Limb (tissue), 2 donors: Measurements from ENCODE around the gene YTHDF2.
"Not testable (repeated sequence)": the region's sequence is repeated elsewhere in the genome, so short reads cannot be mapped to it uniquely, and the experiment has no call there.

Experiments used
- DNase-seq, 2 donors: peaks; one replicate each; pipeline ENCODE4 v3.0.0-alpha.2; 2016; ENCODE audit errors: extremely low spot score in 2 of 2

The YTHDF2 gene

DNA sequence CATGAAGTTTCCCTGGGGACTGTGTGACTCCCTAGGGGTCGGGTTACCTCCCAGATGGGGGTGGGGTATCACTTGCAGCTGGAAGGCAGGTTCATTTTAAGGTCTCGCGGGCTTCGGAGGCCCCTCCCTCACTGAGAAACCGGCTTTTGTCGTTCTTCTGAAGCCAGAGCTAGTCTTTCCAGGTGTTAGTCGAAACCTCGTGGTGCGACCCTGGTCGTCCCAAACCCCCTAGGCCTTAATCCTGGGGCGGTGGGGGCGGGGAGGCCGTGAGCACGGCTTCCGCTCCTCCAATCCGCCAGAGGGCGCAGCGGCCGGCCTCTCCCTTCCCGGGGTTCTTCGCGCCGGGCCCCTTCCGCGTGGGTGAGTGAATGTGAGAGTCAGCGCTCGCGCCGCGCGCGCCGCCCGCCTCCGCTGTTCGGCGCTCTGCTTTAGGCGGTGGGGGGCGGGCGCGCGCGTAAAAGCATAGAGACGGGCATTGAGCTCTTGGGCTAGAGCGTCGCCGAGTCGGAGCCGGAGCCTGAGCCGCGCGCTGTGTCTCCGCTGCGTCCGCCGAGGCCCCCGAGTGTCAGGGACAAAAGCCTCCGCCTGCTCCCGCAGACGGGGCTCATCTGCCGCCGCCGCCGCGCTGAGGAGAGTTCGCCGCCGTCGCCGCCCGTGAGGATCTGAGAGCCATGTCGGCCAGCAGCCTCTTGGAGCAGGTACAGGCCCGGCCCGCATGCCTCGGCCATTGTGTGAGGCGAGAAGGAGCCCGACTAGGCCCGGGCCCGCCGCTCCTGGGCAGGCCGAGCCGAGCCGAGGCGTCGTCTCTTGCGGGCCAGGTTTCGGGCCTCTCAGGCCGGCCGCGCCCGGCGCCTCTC is at the start of gene YTHDF2:
Gene YTHDF2 (plus strand): TSS at position 491 of the 857 bp plus-strand sequence. CDS start 181 bp downstream, at position 672.
- peak; percentile 98 to 99 for DNase-seq

DNA sequence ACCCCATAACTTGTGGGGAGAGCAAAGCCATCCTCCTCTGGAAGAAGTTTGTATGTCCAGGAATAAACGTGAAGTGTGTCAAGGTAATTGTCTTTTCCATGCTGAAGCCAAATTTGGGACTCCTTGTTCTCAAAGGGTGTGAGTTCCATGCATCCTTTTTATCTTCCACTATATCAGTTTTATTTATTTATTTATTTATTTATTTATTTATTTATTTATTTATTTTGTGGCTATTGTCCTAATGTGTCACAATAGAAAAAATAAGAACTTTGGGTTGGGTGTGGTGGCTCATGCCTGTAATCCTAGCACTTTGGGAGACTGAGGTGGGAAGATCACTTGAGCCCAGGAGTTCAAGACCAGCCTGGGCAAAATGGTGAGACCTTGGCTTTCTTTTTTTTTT is 45.1 kb upstream of the YTHDF2 start:
- not testable (repeated sequence) for DNase-seq

DNA sequence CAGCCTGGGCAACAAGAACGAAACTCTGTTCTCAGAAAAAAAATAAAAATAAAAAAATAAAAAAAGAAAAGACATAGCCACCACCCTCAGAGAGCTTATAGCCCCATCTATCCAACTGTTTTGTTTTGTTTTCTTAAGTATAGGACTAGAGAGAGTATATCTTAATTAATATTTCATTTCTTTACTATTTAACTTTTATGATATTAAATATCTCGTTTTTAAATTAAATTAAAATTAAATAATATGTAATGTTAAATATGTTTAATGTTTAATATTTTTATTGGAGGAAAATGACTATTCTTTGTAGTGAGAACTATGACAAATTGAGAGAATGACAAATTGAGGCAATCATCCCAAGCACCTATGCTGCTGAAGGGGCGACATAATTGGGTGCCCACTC is 33.1 kb upstream of the YTHDF2 start:
- DNase-seq: no peak

DNA sequence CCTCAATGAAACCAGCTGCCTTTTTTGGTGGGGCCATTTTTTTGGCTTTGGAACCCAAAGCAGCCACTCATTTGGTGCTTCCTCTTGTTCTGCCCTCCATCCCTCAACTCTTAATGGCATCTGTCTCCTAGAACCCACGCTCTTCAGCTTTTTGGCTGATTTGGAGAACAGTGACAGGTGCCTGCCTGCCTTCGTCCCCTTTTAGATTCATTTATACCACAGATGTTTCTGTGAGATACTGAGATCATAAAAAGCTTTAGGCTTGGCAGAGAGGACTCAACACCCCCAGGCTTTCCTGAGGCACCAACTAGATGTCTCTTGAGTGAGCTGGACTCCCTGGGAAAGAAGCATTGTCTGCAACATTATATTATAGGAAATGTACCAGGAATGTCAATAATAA is 20.4 kb upstream of the YTHDF2 start:
- DNase-seq: no peak

DNA sequence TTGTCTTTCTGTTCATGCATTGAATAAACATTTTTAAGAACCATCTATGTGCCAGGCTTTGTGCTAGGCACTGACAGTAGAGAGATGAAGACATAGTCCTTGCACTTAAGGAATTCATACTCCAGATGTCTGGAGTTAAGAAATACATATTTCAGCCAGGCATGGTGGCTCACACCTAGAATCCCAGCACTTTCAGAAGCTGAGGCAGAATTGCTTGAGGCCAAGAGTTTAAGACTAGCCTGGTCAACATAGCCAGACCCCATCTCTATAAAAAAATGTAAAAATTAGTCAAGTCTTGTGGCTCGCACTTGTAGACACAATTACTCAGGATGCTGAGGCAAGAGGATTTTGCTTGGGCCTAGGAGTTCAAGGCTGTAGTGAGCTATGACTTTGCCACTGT is 18.6 kb upstream of the YTHDF2 start:
- no peak for DNase-seq

DNA sequence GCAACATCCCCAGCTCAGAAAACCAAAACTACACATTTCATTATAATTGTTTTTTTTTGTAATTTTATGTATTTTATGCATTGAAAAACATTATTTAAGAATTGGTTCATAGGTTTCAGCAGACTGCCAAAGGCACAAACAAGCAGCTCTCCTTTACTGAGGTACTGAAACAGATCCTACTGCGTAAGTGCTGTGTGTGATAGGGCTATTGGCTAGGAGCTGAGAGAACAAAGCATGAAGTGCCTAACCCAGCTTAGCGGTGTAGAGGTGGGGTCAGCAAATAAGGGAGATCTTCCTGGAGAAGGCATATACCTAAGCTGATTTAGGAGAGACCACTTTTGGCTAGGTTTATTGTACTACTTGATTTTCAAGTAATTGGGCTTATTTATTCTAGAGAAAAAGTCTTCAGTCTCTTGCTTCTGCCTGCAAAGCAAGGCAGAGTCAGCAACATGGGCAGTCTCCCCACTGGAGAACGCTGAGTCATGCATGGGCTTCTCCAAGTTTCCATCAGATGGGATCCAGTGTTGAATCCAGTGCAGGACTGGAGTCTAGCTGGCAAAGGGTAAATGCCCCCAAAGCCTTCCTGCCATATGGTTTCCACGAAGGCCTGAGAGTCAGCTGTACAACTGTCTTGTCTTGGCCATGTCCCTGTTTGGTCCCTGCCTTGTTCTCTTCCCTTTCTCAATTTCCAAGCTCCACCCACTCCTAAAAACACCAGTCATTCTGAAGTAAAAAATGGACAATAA is 18.0 kb upstream of the YTHDF2 start:
- no peak for DNase-seq

DNA sequence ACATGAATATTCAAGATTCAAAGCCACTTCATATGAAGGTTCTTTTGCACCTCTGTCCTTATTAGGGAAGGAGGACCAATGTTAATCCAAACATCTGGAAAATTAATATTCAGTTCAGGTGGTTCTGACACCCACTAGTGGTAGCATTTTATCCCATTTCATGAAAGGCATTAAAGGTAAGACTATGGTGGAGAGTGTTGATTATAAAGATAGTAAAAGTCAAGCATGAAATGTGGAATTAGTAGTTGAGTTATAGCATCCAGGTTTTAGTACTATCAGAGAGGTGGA is 17.5 kb upstream of the YTHDF2 start:
- DNase-seq: no peak

DNA sequence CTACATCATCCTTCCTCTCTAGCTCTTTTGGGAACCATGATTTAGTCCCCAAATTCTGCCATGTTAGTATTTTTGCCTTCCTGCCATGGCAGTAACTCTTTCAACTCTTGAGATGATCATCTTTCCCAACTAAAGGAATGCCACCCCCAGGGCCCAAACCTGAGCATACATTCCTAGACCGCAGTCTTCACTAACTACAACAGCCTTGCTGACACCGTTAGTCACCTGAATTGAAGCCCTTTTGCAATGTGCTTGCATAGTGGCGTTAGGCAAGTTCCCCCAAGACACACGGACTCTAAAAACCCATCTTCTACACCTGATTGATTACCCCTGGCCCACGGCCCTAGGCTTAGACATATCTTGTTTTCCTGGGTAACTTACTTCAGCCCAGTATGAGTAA is 16.4 kb upstream of the YTHDF2 start:
- DNase-seq: no peak

DNA sequence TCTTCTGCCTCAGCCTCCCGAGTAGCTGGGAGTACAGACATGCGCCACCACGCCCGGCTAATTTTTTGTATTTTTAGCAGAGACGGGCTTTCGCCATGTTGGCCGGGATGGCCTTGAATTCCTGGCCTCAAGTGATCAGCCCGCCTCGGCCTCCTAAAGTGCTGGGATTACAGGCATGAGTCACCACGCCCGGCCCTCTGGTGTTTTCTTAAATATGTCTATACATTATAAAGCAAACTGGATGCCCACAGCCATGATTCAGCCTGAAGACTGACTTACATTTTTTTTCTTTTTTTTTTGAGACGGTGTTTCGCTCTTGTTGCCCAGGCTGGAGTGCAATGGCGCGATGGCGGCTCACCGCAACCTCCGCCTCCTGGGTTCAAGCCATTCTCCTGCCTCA is 14.8 kb upstream of the YTHDF2 start:
- DNase-seq: not testable (repeated sequence)

DNA sequence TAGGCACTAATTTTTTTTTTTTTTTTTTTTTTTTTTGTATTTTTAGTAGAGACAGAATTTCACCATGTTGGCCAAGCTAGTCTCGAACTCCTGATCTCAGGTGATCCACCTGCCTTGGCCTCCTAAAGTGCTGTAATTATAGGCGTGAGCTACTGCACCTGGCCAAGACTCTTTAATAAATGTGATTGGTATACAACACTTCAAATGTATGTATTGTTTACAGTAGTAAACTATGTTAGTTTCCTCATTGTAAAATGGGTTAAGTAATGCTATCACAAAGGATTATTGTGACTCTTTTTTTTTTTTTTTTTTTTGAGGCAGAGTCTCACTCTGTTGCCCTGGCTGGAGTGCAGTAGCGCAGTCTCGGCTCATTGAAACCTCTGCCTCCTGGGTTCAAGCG is 11.4 kb upstream of the YTHDF2 start:
- DNase-seq: not testable (repeated sequence)

DNA sequence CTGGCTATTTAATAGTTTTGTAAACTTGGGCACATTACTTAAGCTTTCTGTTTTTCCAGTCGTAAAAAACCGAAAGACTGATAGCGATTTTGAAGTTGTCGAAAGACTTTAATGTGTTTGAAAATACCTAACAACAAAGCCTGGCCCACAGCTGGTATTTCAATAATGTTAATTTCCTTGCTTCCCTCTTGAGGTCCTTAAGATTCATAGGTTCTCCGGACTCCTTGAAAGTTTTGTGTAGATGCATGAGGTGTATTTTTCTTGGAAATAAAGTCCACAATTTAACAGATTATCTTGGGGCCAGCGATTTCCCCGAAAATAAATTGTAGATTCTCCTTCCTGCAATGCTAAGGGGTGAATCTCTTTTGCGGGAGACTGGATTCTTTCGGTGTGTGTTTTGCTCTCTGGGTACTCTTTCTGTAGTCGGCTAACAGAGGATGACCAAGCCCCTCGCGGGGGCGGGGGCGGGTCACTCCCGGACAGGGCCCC is 735 bp upstream of the YTHDF2 start:
- DNase-seq: no peak

DNA sequence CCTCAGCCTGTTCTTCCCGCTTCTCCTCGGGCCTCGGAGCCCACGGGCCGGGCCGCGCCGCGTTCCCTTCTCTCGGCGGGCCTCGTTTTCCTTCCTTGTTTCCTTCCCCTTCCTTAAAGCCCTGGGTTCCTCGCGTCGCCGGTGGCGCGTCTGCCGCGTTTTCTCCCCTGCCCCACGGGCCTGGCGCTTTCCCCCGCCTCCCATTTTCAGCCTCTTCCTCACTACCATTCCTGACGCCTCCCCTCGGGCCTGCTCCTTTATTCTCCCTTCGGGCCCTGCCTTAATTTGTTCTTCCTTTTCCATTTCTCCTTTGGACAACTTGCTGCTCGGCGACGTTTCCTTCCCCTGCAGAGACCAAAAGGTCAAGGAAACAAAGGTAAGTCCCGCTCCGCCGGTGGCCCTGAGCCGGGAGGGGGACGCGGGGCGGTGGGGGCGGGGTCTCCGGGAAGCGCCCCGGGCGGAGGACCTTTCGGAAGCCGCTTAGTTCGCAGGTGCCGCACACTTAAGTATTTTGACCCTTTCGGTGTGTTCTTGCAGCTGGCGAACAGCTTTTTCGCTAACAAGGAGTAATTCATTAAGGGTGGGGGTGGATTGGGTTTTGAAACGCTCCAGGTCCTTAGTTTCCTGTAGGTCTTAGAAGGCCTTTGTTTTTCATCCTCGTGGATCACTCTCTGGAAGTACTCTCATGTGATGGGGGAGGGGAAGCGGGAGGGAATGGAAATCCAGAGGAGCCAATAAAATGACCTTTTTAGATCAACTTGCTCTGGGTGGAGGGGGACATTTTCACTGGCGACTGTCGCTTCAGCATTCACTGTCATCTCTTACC is 780 bp downstream of the YTHDF2 start:
- DNase-seq: peak; percentile 20 to 78

DNA sequence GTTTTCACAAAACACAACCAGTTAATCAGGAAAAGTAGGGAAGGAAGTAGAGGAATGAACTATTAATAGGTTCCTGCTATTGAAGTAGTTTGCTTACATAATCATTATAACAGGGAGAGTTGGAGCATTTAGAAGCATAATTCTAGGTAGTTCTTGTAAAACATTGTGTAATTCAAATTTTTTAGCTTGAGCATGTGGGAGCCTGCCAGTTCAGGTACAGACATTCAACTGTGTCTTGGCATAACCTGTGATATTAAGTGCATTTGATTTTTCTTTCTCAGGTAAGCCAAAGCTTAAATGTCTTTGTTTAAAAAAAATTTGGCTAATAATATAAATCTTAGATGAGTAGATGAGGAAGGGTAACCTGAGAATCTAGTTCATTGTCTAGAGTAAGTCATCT is 3.4 kb downstream of the YTHDF2 start:
- DNase-seq: no peak

DNA sequence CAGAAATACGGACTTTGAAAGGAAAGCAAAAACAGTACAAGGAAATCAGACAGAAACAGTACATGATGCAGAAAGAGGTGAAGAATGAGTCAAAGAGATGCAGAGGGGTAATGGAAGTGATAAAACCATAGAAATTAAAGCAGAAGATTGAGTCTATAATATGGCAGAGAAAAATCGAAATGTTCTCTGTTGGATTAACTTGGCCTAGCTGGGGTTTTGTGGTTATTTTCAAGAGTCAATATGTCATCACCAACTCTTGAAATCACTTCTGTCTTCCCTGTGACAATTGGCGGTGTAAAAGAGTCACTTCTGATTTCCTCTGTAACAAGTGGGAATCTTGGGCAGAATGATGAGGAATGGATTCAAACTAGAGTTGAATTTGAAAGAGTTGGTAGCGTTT is 7.4 kb downstream of the YTHDF2 start:
- DNase-seq: no peak

DNA sequence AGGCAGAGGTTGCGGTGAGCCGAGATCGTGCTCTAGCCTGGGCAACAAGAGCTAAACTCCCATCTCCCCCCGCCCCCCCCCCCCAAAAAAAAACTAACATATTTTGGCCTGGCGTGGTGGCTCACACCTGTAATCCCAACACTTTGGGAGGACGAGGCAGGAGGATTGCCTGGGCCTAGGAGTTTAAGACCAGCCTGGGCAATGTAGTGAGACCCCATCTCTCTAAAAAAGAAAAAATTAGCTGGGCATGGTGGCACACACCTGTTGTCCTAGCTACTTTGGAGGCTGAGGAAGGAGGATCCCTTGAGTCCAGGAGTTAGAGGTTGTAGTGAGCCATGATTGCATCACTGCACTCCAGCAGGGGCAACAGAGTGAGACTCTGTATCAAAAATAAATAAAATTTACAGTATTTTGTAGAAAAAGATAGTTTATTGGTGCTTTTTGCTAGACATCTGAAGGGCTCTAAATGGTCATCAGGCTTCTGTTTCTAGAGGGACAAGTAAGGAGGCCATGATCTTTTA is 9.0 kb downstream of the YTHDF2 start:
- no peak for DNase-seq

DNA sequence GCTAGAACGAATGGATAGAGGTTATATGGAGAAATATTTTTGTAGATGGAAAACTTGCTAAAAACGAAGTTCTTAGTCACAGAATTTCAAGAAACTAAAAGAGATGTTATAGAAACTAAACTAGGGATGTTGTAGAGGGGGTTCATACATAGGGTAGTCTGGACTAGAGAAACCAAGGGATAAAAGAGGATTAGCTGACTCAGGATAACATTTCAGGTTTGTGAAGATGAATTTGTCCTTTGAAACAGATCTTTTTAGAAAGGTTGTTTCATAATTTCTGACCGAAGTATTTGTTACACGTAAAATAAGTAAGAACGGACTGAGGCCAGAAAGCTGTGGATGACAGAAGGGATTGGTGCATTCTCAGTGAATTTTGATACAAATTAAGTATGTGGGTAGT is 13.6 kb downstream of the YTHDF2 start:
- no peak for DNase-seq

DNA sequence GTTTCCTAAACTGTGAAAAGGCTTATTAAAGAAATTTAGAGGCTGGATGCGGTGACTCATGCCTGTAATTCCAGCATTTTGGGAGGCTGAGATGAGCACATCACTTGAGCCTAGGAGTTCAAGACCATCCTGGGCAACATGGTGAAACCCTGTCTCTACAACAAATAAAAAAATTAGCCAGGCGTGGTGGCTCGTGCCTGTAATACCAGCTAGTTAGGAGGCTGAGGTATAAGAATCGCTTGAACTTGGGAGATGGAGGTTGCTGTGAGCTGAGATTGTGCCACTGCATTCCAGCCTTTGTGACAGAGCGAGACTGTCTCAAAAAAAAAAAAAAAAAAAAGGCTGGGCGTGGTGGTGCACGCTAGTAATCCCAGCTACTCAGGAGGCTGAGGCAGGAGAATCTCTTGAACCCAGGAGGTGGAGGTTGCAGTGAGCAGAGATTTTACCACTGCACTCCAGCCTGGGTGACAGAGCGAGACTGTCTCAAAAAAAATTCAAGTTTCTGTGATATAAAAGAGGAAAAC is 14.1 kb downstream of the YTHDF2 start:
- not testable (repeated sequence) for DNase-seq

DNA sequence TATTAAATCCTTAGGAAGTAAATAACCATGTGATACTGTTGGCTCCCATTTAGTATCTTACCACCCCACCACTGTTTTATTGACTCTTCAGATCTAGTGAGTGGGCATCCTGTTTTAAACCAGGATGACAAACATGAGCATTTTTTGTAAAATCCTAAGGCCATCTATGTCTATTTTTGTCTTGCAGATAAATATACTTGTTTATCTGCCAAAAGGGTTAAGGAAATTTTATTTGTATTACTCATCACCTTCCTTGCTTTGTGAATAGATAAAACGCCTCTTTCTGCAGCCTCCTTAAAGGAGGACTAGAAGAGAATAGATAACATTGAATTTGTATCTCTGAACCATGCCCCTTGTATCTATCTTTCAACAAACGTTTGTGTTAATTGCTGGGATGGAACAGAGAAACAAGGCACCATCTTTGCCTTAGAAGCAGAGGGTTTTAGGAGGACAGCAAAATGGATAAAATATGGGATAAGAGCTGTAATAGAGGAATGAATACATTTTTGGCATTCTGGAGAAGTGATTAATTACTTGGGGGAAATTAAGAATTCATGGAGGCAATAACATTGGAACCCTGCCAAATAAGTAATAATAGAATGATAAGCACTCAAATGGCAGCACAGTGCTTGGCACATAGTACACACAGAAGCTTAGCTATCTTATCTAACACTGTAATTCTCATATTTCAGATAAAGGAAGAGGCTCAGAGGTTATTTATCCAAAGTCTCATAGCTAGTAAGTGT is 14.7 kb downstream of the YTHDF2 start:
- DNase-seq: no peak

DNA sequence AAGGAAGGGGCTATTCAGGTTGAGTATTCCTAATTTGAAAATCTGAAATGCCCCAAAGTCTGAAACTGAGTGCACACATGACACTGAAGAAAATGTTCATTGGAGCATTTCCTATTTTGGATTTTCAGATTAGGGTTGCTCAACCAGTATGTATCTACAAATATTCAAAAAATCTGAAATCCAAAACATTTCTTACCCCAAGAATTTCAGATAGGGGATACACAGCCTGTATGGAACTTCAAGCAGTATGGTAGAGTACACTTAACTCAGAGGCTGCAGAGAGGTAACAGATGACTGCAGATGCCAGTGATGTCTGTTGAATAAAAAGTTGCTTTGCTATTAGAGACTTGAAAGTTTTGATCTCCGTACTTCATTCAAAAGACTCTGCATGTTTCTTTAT is 19.0 kb downstream of the YTHDF2 start:
- DNase-seq: no peak

DNA sequence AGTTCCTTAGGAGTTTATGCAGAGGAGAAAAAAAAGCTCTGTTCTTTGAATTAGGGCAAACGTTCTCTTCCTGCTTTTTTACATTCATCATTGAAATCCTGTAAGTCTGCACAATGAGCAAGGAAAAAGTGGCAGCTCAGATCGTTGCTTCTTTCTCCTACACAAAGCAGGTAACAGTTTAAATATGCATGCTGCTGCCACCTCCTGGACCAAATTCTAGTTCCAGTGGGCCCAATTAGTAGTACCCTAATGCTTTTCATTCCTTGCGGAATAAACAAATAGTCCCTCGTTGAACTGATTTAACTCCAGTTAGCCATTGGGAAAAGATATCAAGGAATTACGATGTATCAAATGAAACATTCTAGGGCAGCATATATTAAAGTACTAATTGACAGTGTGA is 20.1 kb downstream of the YTHDF2 start:
- no peak for DNase-seq

DNA sequence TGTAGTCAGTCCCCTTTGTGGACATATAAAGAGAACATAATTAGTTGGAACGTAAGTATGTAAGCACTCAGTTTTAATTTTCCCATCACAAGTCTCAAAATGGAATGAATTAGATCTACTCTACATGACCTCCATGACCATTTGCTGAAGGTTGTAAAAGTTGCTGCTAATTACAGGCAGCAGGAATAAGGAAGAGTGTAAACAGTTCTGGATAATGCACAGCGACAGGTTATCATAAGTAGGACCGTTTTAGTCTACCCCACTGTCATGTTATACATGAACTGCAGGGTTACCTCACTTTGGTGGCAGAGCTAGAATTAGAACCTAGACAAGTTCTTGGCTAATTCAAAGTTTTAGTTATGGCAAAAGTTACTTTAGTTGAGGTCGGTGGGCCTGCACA is 21.7 kb downstream of the YTHDF2 start:
- DNase-seq: no peak
